Activated naive CD4-positive, alpha-beta T cell treated with anti-CD3 and anti-CD28 coated beads for 36 hours (primary cell): ENCODE data around the gene MAPK11. TPM values are rescaled to one million over a fixed set of nuclear protein-coding genes. Genes with fewer than 3 reads are reported as not detected.

Experiments
- CTCF ChIA-PET: fragments of 350-600 bp; sonication (Branson Sonifier 250); formaldehyde crosslinking; loops from one replicate; lab custom pipeline; 2021; ENCODE audit warnings: antibody characterized with exemption; lab: Charles Lee
- DNase-seq: peaks from one replicate; pipeline ENCODE4 v3.0.0-alpha.2; 2020
- H3K27ac Mint-ChIP-seq: one replicate; pipeline ENCODE4 v1.8.0; 2021; ENCODE audit warnings: mild to moderate bottlenecking, mixed read lengths
- H3K27me3 Mint-ChIP-seq: one replicate; pipeline ENCODE4 v1.8.0; 2021; ENCODE audit warnings: low read depth, mixed read lengths
- H3K36me3 Mint-ChIP-seq: one replicate; pipeline ENCODE4 v1.8.0; 2021; ENCODE audit warnings: low read depth, mixed read lengths
- H3K4me1 Mint-ChIP-seq: one replicate; pipeline ENCODE4 v1.8.0; 2021; ENCODE audit warnings: low read depth, mixed read lengths
- H3K4me3 Mint-ChIP-seq: one replicate; pipeline ENCODE4 v1.8.0; 2021; ENCODE audit warnings: mild to moderate bottlenecking, moderate library complexity, mixed read lengths
- H3K9me3 Mint-ChIP-seq: one replicate; pipeline ENCODE4 v1.8.0; 2021; ENCODE audit warnings: mixed read lengths
- intact Hi-C: fragments of 100-400 bp; cut with micrococcal nuclease; formaldehyde crosslinking; loops from one replicate; pipeline ENCODE4 v1.15.1; 2023
- total RNA-seq, 2 experiments: library from RNA; stranded (reverse); gene quantifications; one replicate each; pipeline ENCODE4 v1.2.3, GENCODE V29; 2021

Gene MAPK11
- total RNA-seq, 2 experiments from 2014 or later = 17.5 to 17.9 TPM

GRCh38 chr22:50298937-50299784, 29.0 kb upstream of the MAPK11 start:
- CTCF ChIA-PET = interaction anchor here (1.0 kb wide), 1 partner anchor 43 kb away, joined by 3 read pairs; no protein-coding TSS in a partner anchor
- Mint-ChIP-seq H3K4me1 (no peaks in the 10 kb centered on the region), H3K36me3 (no peaks in the 10 kb centered on the region), H3K9me3 (no peaks in the 10 kb centered on the region), H3K27me3 (peaks cover 13% of the 10 kb centered on the region), H3K27ac (no peak overlapping the region), H3K4me3 (no peak overlapping the region)
- intact Hi-C loops = no loop called here
- no peak for DNase-seq

- Mint-ChIP-seq H3K27ac (no peak overlapping the region), H3K36me3 (no peaks in the 10 kb centered on the region), H3K4me1 (no peaks in the 10 kb centered on the region), H3K9me3 (no peaks in the 10 kb centered on the region), H3K27me3 (peaks cover 13% of the 10 kb centered on the region), H3K4me3 (no peak overlapping the region)
- DNase-seq = no peak
- intact Hi-C loops = no loop called here
- CTCF ChIA-PET = no interaction called here
These were observed 28.1 kb upstream of the MAPK11 start for GRCh38 chr22:50298266-50298637.

GRCh38 chr22:50297510-50298265, 27.5 kb upstream of the MAPK11 start:
- Mint-ChIP-seq H3K27ac (no peak overlapping the region), H3K4me3 (no peak overlapping the region), H3K4me1 (peaks cover 3% of the 10 kb centered on the region), H3K27me3 (peaks cover 13% of the 10 kb centered on the region), H3K9me3 (no peaks in the 10 kb centered on the region), H3K36me3 (no peaks in the 10 kb centered on the region)
- no peak for DNase-seq
- CTCF ChIA-PET = no interaction called here
- intact Hi-C loops = no loop called here

- H3K9me3 Mint-ChIP-seq = no peaks in the 10 kb centered on the region
- CTCF ChIA-PET = no interaction called here
- intact Hi-C loops = no loop called here
- DNase-seq = no peak
- no peak overlapping the region for H3K4me3 Mint-ChIP-seq
- H3K36me3 Mint-ChIP-seq = no peaks in the 10 kb centered on the region
- no peak overlapping the region for H3K27ac Mint-ChIP-seq
- H3K4me1 Mint-ChIP-seq = peaks cover 6% of the 10 kb centered on the region
- H3K27me3 Mint-ChIP-seq = peaks cover 17% of the 10 kb centered on the region
These were observed 26.7 kb upstream of the MAPK11 start for GRCh38 chr22:50296658-50297490.

GRCh38 chr22:50294319-50294656, 24.1 kb upstream of the MAPK11 start:
- no peaks in the 10 kb centered on the region for H3K9me3 Mint-ChIP-seq
- CTCF ChIA-PET = no interaction called here
- H3K4me3 Mint-ChIP-seq = no peak overlapping the region
- DNase-seq = no peak
- intact Hi-C loops = no loop called here
- peaks cover 6% of the 10 kb centered on the region for H3K4me1 Mint-ChIP-seq
- H3K27me3 Mint-ChIP-seq = peaks cover 19% of the 10 kb centered on the region
- no peaks in the 10 kb centered on the region for H3K36me3 Mint-ChIP-seq
- no peak overlapping the region for H3K27ac Mint-ChIP-seq

- Mint-ChIP-seq H3K36me3 (no peaks in the 10 kb centered on the region), H3K9me3 (no peaks in the 10 kb centered on the region), H3K4me3 (no peak overlapping the region), H3K4me1 (peaks cover 6% of the 10 kb centered on the region), H3K27ac (no peak overlapping the region), H3K27me3 (peaks cover 15% of the 10 kb centered on the region)
- DNase-seq = no peak
- intact Hi-C loops = no loop called here
- CTCF ChIA-PET = no interaction called here
These were observed 23.5 kb upstream of the MAPK11 start for GRCh38 chr22:50293441-50294318.

GRCh38 chr22:50292643-50293440, 22.7 kb upstream of the MAPK11 start:
- intact Hi-C loops = no loop called here
- Mint-ChIP-seq H3K27me3 (peaks cover 12% of the 10 kb centered on the region), H3K4me1 (peaks cover 6% of the 10 kb centered on the region), H3K36me3 (no peaks in the 10 kb centered on the region), H3K4me3 (no peak overlapping the region), H3K9me3 (no peaks in the 10 kb centered on the region), H3K27ac (no peak overlapping the region)
- peak; percentile 34 for DNase-seq
- CTCF ChIA-PET = interaction anchor here (1.4 kb wide), 1 partner anchor 49 kb away, joined by 3 read pairs; no protein-coding TSS in a partner anchor

GRCh38 chr22:50289942-50290630, 19.9 kb upstream of the MAPK11 start:
- DNase-seq = no peak

GRCh38 chr22:50289151-50289941, 19.2 kb upstream of the MAPK11 start:
- intact Hi-C loops = no loop called here
- Mint-ChIP-seq H3K27me3 (peaks cover 12% of the 10 kb centered on the region), H3K4me1 (peaks cover 6% of the 10 kb centered on the region), H3K4me3 (no peak overlapping the region), H3K36me3 (no peaks in the 10 kb centered on the region), H3K27ac (no peak overlapping the region), H3K9me3 (no peaks in the 10 kb centered on the region)
- DNase-seq = no peak
- CTCF ChIA-PET = no interaction called here

More at GRCh38 chr22:50289942-50290630, 19.9 kb upstream of the MAPK11 start:
- no peaks in the 10 kb centered on the region for H3K36me3 Mint-ChIP-seq
- no peak overlapping the region for H3K4me3 Mint-ChIP-seq
- intact Hi-C loops = no loop called here
- CTCF ChIA-PET = no interaction called here
- H3K9me3 Mint-ChIP-seq = no peaks in the 10 kb centered on the region
- peaks cover 6% of the 10 kb centered on the region for H3K4me1 Mint-ChIP-seq
- no peak overlapping the region for H3K27ac Mint-ChIP-seq
- H3K27me3 Mint-ChIP-seq = peaks cover 12% of the 10 kb centered on the region

- DNase-seq = no peak
- H3K4me1 Mint-ChIP-seq = peaks cover 3% of the 10 kb centered on the region
- intact Hi-C loops = no loop called here
- no peaks in the 10 kb centered on the region for H3K36me3 Mint-ChIP-seq
- no peaks in the 10 kb centered on the region for H3K9me3 Mint-ChIP-seq
- CTCF ChIA-PET = interaction anchor here (1.1 kb wide), 1 partner anchor 11 kb away, joined by 4 read pairs; no protein-coding TSS in a partner anchor
- no peak overlapping the region for H3K27ac Mint-ChIP-seq
- H3K4me3 Mint-ChIP-seq = no peak overlapping the region
- H3K27me3 Mint-ChIP-seq = peaks cover 9% of the 10 kb centered on the region
These were observed 17.6 kb upstream of the MAPK11 start for GRCh38 chr22:50287731-50288130.
